ENCODE results near the gene TRAF3IP1.

GRCh38 chr2:238274152-238274865 lies 46.0 kb upstream of the TRAF3IP1 start:
- TF ChIP-seq POLR2A (IDR thresholded peaks at IDR 0.05) = no peak
- no peak for TF ChIP-seq CTCF (IDR thresholded peaks at IDR 0.05 in 4 of 5, conservative IDR thresholded peaks at IDR 0.05 in 1 of 5)
